ENCODE results near the gene DRC1.

DRC1 gene

GRCh38 chr2:26453421-26454329 is 52.0 kb downstream of the DRC1 start:
- H3K4me3 ChIP-seq (ENCODE audit: low read depth, low read length), result no peak overlapping the region
- TF ChIP-seq CTCF (conservative IDR thresholded peaks at IDR 0.05; ENCODE audit: low read depth, low read length), result no peak
- no peak for DNase-seq (ENCODE audit: low read depth)

- no peak overlapping the region for H3K4me3 ChIP-seq (ENCODE audit: low read depth, low read length)
- DNase-seq (ENCODE audit: low read depth), result no peak
- TF ChIP-seq CTCF (conservative IDR thresholded peaks at IDR 0.05; ENCODE audit: low read depth, low read length), result no peak
Observed at GRCh38 chr2:26454561-26455001, 52.9 kb downstream of the DRC1 start.

GRCh38 chr2:26455037-26455669 is 53.4 kb downstream of the DRC1 start:
- DNase-seq (ENCODE audit: low read depth), result no peak
- no peak for TF ChIP-seq CTCF (conservative IDR thresholded peaks at IDR 0.05; ENCODE audit: low read depth, low read length)
- H3K4me3 ChIP-seq (ENCODE audit: low read depth, low read length), result no peak overlapping the region

- DNase-seq (ENCODE audit: low read depth), result no peak
- no peak overlapping the region for H3K4me3 ChIP-seq (ENCODE audit: low read depth, low read length)
- no peak for TF ChIP-seq CTCF (conservative IDR thresholded peaks at IDR 0.05; ENCODE audit: low read depth, low read length)
Observed at GRCh38 chr2:26455670-26456439, 54.1 kb downstream of the DRC1 start.

GRCh38 chr2:26456440-26457250 is 54.9 kb downstream of the DRC1 start:
- no peak for DNase-seq (ENCODE audit: low read depth)
- no peak overlapping the region for H3K4me3 ChIP-seq (ENCODE audit: low read depth, low read length)
- no peak for TF ChIP-seq CTCF (conservative IDR thresholded peaks at IDR 0.05; ENCODE audit: low read depth, low read length)

- no peak overlapping the region for H3K4me3 ChIP-seq (ENCODE audit: low read depth, low read length)
- no peak for TF ChIP-seq CTCF (conservative IDR thresholded peaks at IDR 0.05; ENCODE audit: low read depth, low read length)
- DNase-seq (ENCODE audit: low read depth), result no peak
Observed at GRCh38 chr2:26457251-26457666, 55.5 kb downstream of the DRC1 start.
